Parathyroid adenoma (tissue), 2 donors: Measurements from ENCODE around the gene CHD9.

ENCODE experiments used
- H2AFZ ChIP-seq: fragments of 300-600 bp; sonication (generic); one replicate; pipeline ENCODE4 v1.7.0; 2017; ENCODE audit warnings: antibody characterized with exemption, mild to moderate bottlenecking
- H3K27ac ChIP-seq: fragments of 300-600 bp; sonication (generic); one replicate; pipeline ENCODE4 v1.7.0; 2017
- H3K27me3 ChIP-seq: fragments of 300-600 bp; sonication (generic); one replicate; pipeline ENCODE4 v1.7.0; 2017; ENCODE audit warnings: low read length; ENCODE audit not compliant: control insufficient read depth, insufficient read depth
- H3K36me3 ChIP-seq: fragments of 300-600 bp; sonication (generic); one replicate; pipeline ENCODE4 v1.7.0; 2017; ENCODE audit warnings: low read length; ENCODE audit not compliant: control insufficient read depth, insufficient read depth
- H3K4me1 ChIP-seq: fragments of 300-600 bp; sonication (generic); one replicate; pipeline ENCODE4 v1.7.0; 2017; ENCODE audit warnings: control low read depth
- H3K4me2 ChIP-seq: fragments of 300-600 bp; sonication (generic); one replicate; pipeline ENCODE4 v1.7.0; 2017; ENCODE audit warnings: low read length
- H3K4me3 ChIP-seq: fragments of 300-600 bp; sonication (generic); one replicate; pipeline ENCODE4 v1.7.0; 2017; ENCODE audit warnings: low read depth, low read length
- H3K79me2 ChIP-seq: fragments of 300-600 bp; sonication (generic); one replicate; pipeline ENCODE4 v1.7.0; 2017; ENCODE audit warnings: control low read depth
- H3K9ac ChIP-seq: fragments of 300-600 bp; sonication (generic); one replicate; pipeline ENCODE4 v1.7.0; 2017; ENCODE audit warnings: mild to moderate bottlenecking
- H3K9me3 ChIP-seq: fragments of 300-600 bp; sonication (generic); one replicate; pipeline ENCODE4 v1.7.0; 2017; ENCODE audit warnings: low read length; ENCODE audit not compliant: control insufficient read depth
- TF ChIP-seq, protein P1 (sequence below): fragments of 300-600 bp; sonication (generic); IDR thresholded peaks from one replicate; pipeline ENCODE4 v1.7.0; 2017; ENCODE audit warnings: antibody characterized with exemption, mild to moderate bottlenecking
- donor health status: primary hyperparathyroidism.

CHD9 gene

DNA sequence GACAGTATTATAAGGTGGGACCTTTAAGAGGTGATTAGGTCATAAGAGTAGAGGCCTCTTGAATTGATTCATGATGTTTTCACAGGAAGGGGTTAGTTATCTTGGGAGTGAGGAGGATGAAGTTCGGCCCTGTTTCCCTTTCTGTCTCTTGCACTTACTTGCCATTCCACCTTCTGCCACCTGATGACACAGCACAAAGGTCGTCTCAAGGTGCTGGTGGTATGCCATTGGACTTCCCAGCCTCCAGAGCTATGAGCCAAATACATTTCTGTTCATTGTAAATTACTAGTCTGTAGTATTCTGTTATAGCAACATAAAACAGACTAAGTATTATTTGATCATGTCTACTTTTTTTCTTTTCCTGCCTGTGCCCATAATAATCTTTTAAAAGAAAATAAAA lies 23.5 kb downstream of the CHD9 start:
- Histone ChIP-seq H3K27me3 (no peaks in the 10 kb centered on the region), H2AFZ (no peak overlapping the region), H3K4me2 (no peak overlapping the region), H3K4me1 (peaks cover 19% of the 10 kb centered on the region), H3K36me3 (no peaks in the 10 kb centered on the region), H3K9me3 (no peaks in the 10 kb centered on the region), H3K4me3 (no peak overlapping the region), H3K27ac (no peak overlapping the region), H3K79me2 (peaks cover 16% of the 10 kb centered on the region), H3K9ac (no peak overlapping the region)
- TF ChIP-seq, protein P1, sequence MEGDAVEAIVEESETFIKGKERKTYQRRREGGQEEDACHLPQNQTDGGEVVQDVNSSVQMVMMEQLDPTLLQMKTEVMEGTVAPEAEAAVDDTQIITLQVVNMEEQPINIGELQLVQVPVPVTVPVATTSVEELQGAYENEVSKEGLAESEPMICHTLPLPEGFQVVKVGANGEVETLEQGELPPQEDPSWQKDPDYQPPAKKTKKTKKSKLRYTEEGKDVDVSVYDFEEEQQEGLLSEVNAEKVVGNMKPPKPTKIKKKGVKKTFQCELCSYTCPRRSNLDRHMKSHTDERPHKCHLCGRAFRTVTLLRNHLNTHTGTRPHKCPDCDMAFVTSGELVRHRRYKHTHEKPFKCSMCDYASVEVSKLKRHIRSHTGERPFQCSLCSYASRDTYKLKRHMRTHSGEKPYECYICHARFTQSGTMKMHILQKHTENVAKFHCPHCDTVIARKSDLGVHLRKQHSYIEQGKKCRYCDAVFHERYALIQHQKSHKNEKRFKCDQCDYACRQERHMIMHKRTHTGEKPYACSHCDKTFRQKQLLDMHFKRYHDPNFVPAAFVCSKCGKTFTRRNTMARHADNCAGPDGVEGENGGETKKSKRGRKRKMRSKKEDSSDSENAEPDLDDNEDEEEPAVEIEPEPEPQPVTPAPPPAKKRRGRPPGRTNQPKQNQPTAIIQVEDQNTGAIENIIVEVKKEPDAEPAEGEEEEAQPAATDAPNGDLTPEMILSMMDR, result no peak

DNA sequence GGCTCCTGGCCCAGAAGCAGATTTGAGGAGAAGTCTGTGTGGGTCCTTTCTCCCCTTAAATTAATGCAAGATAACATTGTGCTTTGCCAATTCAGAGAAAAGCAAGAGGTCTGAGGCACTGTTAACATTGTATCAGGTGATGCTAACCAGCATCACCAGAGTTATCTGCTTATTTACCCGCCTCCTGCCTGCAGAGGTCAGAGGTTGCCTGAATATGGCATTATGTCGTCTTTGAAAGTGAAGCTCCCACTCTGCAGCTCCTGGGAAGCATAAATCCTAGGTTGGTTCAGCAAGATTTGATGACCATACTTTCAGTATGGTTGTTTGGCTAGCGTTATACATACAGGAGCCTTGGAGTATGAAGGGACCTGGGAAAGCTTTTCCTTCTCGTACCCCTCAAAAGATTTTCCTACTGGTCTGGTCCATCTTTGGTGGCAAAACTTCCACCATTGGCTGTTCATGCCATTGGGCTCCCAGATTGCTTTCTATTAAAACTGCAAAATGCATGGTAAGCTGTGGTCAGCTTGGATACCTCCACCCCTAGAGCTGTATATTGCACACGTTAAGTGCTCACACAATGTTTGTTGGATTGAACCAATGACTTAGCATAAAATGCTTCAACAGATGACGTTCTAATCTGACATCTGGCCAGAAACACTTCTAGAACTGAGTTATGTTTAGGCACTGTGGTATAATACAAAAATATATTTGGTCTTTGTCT lies 24.1 kb downstream of the CHD9 start:
- H3K4me2 ChIP-seq, result no peak overlapping the region
- H3K27me3 ChIP-seq, result no peaks in the 10 kb centered on the region
- no peak overlapping the region for H2AFZ ChIP-seq
- H3K9ac ChIP-seq, result no peak overlapping the region
- no peak overlapping the region for H3K27ac ChIP-seq
- H3K9me3 ChIP-seq, result no peaks in the 10 kb centered on the region
- TF ChIP-seq, protein P1, result no peak
- H3K4me3 ChIP-seq, result no peak overlapping the region
- H3K4me1 ChIP-seq, result peaks cover 19% of the 10 kb centered on the region
- H3K36me3 ChIP-seq, result no peaks in the 10 kb centered on the region
- peaks cover 11% of the 10 kb centered on the region for H3K79me2 ChIP-seq

DNA sequence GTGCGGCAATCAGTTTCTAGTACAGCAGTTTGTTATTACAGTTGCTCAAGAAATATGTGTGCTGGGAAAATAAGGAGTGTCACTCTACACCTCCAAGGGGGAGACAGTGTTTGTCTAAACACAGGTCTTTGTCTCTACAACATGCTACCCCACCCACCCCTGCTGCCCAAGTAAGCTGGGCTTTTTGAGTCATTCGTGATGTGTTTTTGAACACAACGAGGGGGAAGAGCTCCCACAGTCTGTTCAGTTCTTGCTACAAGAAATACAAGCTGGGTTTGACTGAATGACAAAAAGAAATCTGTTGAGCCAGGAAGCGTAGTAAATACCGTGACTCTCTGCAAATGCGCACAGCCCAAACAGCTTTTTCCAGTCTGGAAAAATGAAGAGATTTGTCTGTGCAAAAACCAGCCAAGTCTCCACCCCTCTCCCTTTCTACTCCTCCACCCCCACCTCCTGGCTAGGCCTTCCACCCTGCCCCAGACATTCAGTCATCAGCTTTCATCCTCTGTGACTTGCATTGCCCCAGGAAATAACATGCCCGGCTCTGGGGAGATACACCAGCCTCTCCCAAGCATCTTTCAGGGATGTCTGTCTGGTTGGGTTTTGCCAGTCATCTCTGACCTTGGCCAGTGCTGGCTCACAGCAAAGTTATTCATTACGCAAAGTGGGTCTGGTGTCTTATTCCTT lies 25.7 kb downstream of the CHD9 start:
- no peak overlapping the region for H3K4me3 ChIP-seq
- H3K4me1 ChIP-seq, result peaks cover 21% of the 10 kb centered on the region
- H3K79me2 ChIP-seq, result peaks cover 12% of the 10 kb centered on the region
- no peak overlapping the region for H3K9ac ChIP-seq
- no peaks in the 10 kb centered on the region for H3K9me3 ChIP-seq
- H3K27me3 ChIP-seq, result no peaks in the 10 kb centered on the region
- peak overlapping the region; percentile 2 for H3K4me2 ChIP-seq
- no peaks in the 10 kb centered on the region for H3K36me3 ChIP-seq
- TF ChIP-seq, protein P1, result no peak
- peak overlapping the region; percentile 74 for H3K27ac ChIP-seq
- peak overlapping the region; percentile 40 for H2AFZ ChIP-seq

DNA sequence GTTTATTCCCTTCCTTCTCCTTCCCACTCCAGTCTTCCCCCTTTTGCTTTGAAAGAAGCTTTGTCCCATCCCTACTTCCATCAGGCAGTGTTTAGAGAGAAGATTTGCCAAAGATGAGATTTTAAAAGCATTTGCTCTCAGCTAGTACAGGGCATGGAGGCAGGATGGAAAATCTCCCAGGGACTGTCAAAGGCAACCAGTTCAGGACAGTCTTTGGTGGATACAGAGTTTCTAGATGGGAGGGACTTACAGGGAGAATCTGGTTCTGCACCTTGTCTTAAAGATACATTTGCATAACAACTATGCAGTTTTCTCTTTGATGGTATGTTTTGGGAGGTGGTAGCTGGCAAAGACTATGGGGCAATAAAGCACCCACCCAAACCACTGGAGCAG lies 26.2 kb downstream of the CHD9 start:
- peak overlapping the region; percentile 74 for H3K27ac ChIP-seq
- TF ChIP-seq, protein P1, result no peak
- no peaks in the 10 kb centered on the region for H3K27me3 ChIP-seq
- H3K79me2 ChIP-seq, result peaks cover 14% of the 10 kb centered on the region
- peaks cover 21% of the 10 kb centered on the region for H3K4me1 ChIP-seq
- no peak overlapping the region for H3K9ac ChIP-seq
- H3K9me3 ChIP-seq, result no peaks in the 10 kb centered on the region
- H3K4me2 ChIP-seq, result peak overlapping the region; percentile 10
- no peaks in the 10 kb centered on the region for H3K36me3 ChIP-seq
- peak overlapping the region; percentile 40 for H2AFZ ChIP-seq
- no peak overlapping the region for H3K4me3 ChIP-seq
